ENCODE results near the gene ABCB6. TPM values are rescaled to one million over a fixed set of nuclear protein-coding genes. Genes with fewer than 3 reads are reported as not detected.
"Not testable (repeated sequence)": the region's sequence is repeated elsewhere in the genome, so short reads cannot be mapped to it uniquely, and the experiment has no call there.

Gene ABCB6
- total RNA-seq, 2 donors from 2014 or later, result 14.2 to 23.0 TPM

DNA sequence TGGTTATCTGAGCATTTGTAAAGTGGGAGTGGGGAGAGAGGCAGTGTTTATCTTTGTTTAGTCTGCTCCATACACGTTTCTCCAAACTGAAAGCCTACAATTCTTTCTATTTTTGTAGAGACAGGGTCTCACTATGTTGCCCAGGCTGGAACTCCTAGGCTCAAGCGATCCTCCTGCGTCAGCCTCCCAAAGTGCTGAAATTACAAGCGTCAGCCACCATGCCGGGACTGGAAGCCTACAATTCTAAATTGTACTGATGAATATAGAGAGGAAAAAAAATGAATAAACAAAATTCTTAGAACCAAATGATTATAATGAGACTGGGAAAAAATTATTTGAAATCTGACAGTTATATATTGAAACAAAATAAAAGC is 13.6 kb downstream of the ABCB6 start:
- ATAC-seq, result no peak
- intact Hi-C loops (cut with DNase I), result no loop called here
- no peak for DNase-seq

DNA sequence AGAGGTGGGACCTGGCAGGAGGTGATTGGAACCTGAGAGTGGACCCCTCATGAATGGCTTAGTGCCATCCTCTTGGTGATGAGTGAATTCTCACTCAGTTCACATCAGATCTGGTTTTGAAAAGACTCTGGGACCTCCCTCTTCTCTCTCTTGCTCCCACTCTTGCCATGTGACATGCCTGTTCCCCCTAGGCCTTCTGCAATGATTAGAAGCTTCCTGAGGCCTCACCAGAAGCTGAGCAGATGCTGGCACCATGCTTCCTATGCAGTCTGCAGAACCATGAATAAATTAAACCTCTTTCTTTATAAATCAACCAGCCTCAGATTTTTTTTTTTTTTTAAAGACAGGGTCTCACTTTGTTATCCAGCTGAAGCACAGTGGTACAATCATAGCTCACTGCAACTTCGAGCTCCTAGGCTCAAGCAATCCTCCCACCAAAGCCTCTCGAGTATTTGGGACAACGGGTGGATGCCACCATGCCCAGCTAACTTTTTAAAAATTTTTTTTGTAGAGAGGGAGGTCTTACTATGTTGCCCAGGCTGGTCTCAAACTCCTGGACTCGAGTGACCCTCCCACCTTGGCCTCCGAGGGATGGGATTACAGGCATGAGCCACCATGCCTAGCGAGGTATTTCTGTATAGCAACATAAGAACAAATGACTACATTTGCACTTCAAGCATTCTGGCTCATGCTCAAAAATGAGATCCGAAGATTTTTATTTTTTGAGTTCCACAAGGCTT is 14.2 kb downstream of the ABCB6 start:
- intact Hi-C loops (cut with DNase I), result no loop called here

DNA sequence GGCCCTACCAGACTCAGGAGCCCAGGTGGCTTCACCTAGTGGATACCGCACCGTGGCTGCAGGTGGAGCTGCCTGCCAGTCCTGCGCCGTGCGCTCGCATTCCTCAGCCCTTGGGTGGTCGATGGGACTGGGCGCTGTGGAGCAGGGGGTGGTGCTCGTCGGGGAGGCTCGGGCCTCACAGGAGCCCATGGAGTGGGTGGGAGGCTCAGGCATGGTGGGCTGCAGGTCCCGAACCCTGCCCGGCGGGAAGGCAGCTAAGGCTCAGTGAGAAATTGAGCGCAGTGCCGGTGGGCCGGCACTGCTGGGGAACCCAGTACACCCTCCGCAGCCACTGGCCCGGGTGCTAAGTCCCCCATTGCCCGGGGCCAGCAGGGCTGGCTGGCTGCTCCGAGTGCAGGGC is 17.4 kb downstream of the ABCB6 start:
- intact Hi-C loops (cut with DNase I); ATAC-seq; DNase-seq: not testable (repeated sequence)

More for the DNA sequence above, 14.2 kb downstream of the ABCB6 start:
- ATAC-seq, result no peak
- DNase-seq, result no peak

DNA sequence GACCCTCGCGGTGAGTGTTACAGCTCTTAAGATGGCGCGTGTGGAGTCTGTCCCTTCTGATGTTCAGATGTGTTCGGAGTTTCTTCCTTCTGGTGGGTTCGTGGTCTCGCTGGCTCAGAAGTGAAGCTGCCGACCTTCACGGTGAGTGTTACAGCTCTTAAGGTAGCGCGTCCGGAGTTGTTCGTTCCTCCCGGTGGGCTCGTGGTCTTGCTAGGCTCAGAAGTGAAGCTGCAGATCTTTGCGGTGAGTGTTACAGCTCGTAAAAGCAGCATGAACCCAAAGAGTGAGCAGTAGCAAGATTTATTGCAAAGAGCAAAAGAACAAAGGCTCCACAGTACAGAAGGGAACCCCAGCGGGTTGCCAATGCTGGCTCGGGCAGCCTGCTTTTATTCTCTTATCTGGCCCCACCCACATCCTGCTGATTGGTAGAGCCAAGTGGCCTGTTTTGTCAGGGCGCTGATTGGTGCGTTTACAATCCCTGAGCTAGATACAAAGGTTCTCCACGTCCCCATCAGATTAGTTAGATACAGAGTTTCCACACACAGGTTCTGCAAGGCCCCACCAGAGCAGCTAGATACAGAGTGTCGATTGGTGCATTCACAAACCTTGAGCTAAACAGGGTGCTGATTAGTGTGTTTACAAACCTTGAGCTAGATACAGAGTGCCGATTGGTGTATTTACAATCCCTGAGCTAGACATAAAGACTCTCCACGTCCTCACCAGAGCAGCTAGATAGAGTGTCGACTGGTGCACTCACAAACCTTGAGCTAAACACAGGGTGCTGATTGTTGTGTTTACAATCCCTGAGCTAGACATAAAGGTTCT is 18.0 kb downstream of the ABCB6 start:
- DNase-seq; intact Hi-C loops (cut with DNase I); ATAC-seq: not testable (repeated sequence)

DNA sequence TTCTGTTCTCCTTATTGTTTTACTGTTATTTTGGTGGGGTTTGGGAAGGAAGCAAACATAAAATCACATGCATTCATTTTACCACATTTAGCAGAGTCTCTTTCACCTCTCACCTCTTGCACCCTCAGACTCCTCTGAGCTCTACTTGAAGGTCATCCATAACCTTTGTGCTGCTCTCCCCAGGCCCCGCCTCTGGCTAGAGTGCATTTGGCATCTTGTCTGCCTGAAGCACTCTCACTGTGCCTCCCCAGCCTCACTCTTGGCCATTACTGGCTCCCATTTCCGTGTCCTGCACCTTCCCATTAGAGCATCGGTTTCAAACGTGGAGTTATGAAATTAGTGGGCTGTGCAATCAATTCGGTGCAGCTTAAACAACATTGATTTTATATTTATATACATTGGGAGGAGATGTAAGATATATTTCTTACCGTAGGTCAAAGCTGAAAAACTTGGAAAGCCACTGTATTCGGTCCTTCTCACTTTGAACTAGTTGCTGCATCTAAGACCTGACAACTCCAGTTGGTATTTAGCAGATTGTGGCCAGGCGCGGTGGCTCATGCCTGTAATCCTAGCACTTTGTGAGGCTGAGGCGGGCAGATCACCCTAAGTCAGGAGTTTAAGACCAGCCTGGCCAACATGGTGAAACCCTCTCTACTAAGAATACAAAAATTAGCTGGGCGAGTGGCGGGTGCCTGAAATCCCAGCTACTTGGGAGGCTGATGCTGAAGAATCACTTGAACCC is 19.1 kb downstream of the ABCB6 start:
- ATAC-seq (peak in 1 of 2 donors; percentile 86), DNase-seq (no peak)
- intact Hi-C loops (cut with DNase I), result no loop called here

DNA sequence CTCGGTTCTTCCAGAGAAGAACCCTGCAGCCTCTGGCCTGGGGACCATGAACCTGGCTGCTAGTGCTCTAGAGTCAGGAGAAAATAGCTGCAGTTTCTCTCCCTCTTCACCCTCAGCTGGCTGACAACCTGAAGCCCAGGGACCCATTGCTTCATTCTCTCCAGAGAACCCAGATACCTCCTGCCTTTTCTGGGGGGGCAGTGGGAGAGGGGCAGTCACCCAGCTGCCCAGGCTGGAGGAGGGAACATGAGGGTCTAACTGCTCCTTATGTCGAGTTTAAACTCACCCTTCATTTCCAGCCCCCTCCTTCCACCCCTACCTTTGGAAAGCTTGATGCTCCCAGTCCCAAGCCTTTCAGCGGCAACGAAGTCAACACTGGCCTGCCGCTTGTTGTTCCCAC is 19.8 kb downstream of the ABCB6 start:
- DNase-seq (no peak), ATAC-seq (no peak)
- intact Hi-C loops (cut with DNase I), result no loop called here

DNA sequence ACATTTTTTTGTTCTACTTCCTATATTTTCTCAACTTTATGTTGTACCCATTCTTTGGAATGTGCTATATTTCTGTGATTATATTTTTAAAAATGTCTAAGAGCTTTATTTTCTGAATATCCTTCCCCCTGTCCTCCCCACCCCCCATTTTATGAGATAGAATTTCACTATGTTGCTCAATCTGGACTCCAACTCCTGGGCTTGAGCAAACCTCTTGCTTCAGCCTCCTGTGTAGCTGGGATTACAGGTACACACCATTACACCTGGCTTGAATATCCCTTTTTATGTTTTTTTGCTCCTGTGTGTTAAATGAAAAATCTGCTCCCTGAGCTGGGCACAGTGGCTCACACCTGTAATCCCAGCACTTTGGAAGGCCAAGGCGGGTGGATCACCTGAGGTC is 21.4 kb downstream of the ABCB6 start:
- intact Hi-C loops (cut with DNase I), result no loop called here
- DNase-seq (no peak), ATAC-seq (no peak)

DNA sequence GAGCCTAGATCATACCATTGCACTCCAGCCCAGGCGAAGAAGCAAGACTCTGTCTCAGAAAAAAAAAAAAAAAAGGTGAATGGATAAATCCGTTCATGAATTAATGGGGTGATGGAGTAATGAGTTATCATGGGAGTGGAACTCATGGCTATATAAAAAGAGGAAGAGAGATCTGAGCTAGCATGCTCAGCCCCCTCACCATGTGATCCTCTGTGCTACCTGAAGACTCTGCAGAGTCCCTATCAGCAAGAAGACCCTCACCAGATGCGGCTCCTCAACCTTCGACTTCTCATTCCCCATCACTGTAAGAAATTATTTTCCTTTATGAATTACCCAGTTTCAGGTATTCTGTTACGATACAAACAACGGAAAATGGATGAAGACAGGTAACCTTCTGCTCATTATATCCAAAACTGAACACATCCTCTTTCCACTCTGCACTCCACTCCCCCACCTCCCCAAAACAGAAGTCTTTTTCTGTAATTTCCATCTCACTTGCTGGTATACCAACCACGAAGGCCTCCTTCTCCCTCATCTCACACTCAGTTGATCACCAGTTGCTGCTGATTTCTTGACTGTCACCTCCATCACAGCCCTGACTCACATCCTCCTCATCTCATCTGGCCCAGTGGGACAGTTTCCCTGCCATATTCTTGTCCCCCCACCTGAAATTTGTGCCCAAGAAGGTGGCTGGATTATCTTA is 31.9 kb downstream of the ABCB6 start:
- no peak for DNase-seq
- intact Hi-C loops (cut with DNase I), result no loop called here
- ATAC-seq, result no peak

DNA sequence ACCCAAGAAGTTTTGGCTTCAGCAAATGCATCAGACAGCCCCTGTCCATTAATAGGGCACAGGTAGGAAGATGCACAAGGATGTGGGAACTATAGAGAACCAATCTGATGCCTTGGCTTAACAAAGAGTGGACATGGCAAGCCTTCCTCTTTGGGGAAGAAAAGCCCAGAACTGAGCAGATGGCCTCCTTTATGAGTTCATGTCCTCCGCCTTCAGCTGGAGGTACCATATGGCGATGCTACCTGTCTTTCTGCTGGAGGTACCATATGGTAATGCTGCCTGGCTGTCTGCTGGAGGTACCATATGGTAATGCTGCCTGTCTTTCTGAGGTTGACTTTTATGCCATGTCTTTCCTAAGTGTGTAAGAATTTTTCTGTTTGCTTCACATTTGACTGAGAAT is 34.6 kb downstream of the ABCB6 start:
- no peak for DNase-seq
- ATAC-seq, result no peak
- intact Hi-C loops (cut with DNase I), result no loop called here

DNA sequence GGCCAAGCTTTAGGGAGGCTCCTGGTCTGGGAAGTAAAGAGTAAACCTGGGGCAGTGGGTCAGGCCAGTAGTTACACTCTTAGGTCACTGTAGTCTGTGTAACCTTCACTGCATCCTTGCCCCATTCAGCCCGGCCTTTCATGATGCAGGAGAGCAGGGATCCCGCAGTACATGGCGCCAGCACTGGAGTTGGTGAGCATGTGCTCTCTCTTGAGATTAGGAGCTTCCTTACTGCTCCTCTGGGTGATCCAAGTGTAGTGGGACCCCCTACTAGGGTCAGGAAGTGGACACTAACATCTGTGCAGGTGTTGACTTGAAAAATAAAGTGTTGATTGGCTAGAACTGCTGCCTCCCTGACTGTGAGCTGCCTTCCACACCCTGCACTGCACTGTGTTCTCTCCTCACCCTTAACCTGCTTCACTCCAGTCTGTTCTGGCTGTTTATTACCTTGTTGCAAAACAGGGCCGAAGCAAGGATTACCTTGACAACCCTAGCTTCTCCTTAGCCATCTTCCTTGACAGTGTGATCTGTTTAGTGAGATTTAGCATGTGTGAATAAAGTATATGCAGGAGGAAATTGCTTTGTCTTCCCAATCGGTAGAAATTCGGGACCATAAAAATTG is 35.5 kb downstream of the ABCB6 start:
- ATAC-seq (no peak), DNase-seq (no peak)
- intact Hi-C loops (cut with DNase I), result no loop called here

DNA sequence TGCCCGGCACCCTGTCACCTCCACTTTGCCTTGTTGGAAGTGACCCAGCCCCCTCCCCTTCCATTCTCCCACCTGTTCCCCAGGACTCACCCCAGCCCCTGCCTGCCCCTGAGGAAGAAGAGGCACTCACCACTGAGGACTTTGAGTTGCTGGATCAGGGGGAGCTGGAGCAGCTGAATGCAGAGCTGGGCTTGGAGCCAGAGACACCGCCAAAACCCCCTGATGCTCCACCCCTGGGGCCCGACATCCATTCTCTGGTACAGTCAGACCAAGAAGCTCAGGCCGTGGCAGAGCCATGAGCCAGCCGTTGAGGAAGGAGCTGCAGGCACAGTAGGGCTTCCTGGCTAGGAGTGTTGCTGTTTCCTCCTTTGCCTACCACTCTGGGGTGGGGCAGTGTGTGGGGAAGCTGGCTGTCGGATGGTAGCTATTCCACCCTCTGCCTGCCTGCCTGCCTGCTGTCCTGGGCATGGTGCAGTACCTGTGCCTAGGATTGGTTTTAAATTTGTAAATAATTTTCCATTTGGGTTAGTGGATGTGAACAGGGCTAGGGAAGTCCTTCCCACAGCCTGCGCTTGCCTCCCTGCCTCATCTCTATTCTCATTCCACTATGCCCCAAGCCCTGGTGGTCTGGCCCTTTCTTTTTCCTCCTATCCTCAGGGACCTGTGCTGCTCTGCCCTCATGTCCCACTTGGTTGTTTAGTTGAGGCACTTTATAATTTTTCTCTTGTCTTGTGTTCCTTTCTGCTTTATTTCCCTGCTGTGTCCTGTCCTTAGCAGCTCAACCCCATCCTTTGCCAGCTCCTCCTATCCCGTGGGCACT is 36.2 kb downstream of the ABCB6 start:
- intact Hi-C loops (cut with DNase I), result no loop called here
- ATAC-seq (no peak), DNase-seq (no peak)

DNA sequence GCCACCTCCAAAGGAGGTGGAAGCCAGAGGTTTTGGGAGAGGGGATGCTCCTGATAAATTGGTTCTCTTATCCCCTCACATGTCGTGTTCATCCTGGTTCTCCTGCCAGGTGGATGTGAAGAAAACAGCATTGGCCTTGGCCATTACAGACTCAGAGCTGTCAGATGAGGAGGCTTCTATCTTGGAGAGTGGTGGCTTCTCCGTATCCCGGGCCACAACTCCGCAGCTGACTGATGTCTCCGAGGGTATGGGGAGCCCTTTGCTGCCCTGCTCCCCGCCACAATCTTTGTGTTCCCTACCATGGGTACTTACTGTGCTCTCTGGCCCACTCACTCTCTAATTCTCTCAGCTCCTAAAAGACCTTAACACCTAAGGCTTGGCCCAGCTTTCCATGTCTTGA is 37.2 kb downstream of the ABCB6 start:
- ATAC-seq, result no peak
- intact Hi-C loops (cut with DNase I), result no loop called here

DNA sequence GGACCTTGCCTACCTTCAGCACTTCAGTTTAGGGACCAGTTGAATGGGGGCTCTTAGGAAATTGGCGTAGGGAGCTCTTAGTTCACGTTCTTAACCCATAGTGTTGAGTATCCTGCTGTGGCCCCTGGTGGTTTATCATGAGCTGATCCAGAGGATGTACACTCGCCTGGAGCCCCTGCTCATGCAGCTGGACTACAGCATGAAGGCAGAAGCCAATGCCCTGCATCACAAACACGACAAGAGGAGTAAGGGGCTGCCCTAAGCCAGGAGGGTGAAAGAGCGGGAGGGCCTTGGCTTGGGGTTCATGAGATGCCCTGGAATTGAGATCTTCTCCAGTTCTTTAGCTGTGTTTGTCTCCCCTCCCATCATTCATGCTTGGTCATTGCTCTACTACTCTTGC is 37.8 kb downstream of the ABCB6 start:
- DNase-seq, result no peak
- ATAC-seq, result no peak
- intact Hi-C loops (cut with DNase I), result no loop called here

More for the DNA sequence above, 37.2 kb downstream of the ABCB6 start:
- no peak for DNase-seq

DNA sequence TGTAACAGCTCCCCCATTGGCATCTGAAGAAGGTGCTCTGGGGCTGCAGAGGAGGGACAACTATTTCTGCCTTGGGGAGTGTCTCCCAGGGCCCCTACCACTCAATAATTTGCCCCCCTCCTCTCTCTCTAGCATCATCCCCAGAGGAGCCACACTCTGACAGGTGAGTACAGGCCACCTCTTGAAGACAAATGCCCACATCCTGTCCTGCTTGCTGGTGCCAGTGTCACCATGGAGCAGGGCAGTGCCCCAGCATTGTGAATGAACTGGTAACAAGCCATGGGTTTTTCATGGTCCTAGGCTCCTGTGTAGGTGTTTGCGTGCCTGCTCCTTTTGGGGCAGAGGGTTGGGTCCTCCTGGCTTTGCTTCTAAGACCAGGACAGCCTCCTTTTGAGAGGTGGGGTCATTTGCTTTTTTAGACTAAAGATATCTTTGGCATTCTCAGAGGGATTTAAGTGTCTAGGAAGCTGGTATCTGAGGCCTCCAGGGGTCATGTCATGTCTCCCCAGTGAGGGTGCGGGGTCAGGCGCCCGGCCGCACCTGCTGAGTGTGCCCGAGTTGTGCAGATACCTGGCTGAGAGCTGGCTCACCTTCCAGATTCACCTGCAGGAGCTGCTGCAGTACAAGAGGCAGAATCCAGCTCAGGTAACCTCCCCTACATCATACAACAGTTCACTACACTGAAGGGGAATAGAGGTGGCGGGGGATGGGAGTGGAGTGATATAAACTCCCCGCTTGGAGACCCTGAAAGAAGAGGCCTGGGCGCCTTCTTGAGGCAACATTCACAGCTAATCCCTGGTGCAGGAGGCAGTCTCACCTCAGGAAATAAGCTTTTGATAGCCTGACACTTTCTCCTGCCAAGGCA is 38.9 kb downstream of the ABCB6 start:
- ATAC-seq, result no peak
- intact Hi-C loops (cut with DNase I), result loop anchor here (5.0 kb wide), 1 partner anchor 37 kb away; the partner anchor contains the start of gene ABCB6 (in 2 of the 2)

DNA sequence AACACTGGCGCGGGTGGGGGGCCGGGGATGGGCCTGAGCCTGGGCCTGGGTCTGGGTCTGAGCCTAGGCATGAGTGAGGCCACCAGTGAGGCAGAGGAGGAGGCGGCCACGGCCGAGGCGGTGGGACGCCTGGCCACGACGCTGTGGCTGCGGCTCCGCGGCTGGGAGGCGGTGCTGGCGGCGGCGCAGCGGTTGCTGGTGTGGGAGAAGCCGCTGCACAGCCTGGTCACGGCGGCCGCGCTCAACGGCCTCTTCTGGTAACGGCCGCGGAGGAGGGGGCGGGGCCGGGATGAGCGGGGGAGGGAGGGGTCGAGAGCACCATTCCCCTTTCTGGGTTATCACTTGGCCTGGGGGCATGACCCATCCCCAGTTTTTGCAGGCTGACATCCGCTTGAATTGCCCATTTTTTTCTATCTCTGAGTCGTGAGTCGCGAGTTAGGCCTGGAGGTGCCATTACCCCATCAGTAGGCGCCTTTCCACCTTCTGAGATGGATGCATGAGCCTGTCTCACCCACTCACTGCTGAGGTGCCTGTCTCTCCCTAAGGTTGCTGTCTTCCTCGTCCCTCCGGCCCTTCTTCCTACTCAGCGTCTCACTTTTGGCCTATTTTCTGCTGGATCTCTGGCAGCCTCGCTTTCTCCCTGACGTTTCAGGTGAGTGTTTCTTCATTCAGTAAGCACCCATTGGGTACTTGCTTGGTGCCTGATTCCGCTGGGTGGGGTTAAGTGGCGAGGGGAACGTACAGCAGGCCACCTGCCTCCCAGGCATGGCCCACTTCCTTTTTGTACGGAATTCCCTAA is 40.2 kb downstream of the ABCB6 start:
- intact Hi-C loops (cut with DNase I), result loop anchor here (5.0 kb wide), 1 partner anchor 39 kb away; the partner anchor contains the start of gene ABCB6 (in 2 of the 2)
- ATAC-seq (peak; percentile 5 to 20), DNase-seq (peak; percentile 62)

More for the DNA sequence above, 38.9 kb downstream of the ABCB6 start:
- no peak for DNase-seq
